ENCODE measurements around the gene MYO1E. TPM values are rescaled to one million over a fixed set of nuclear protein-coding genes. Genes with fewer than 3 reads are reported as not detected.

MYO1E gene
- polyA plus RNA-seq, 1 experiment, result 34.0 TPM

DNA sequence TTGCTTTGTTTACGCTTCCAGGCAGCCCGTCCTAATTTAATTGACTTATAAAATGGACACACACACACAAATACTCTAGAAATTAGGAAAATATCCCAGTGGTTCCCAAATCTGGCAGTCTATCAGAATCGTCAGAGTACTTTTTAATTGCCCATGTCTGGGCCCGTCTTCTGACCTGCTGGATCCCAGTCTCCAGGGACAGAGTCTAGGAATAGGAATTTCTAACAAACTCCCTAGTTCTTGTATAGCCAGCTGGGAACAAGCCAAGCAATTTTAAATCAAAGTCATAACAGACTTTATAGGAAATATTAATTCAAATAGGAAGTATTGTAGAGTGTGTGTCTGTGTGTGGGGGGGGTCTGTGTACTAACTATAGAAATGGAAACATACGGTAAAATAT is 132.6 kb downstream of the MYO1E start:
- DNase-seq (ENCODE audit: low read depth), result no peak
- no peaks in the 10 kb centered on the region for H3K27me3 ChIP-seq (ENCODE audit: control insufficient read depth, insufficient read depth, low read length)
- ChIA-PET POLR2A (no interaction called here), CTCF (no interaction called here)
- H3K36me3 ChIP-seq (ENCODE audit: control insufficient read depth, insufficient read depth, low read length), result no peaks in the 10 kb centered on the region
- TF ChIP-seq, protein P1, sequence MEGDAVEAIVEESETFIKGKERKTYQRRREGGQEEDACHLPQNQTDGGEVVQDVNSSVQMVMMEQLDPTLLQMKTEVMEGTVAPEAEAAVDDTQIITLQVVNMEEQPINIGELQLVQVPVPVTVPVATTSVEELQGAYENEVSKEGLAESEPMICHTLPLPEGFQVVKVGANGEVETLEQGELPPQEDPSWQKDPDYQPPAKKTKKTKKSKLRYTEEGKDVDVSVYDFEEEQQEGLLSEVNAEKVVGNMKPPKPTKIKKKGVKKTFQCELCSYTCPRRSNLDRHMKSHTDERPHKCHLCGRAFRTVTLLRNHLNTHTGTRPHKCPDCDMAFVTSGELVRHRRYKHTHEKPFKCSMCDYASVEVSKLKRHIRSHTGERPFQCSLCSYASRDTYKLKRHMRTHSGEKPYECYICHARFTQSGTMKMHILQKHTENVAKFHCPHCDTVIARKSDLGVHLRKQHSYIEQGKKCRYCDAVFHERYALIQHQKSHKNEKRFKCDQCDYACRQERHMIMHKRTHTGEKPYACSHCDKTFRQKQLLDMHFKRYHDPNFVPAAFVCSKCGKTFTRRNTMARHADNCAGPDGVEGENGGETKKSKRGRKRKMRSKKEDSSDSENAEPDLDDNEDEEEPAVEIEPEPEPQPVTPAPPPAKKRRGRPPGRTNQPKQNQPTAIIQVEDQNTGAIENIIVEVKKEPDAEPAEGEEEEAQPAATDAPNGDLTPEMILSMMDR (IDR thresholded peaks at IDR 0.05; ENCODE audit: insufficient read depth, low read depth, low read length), result no peak
- H3K4me3 ChIP-seq (ENCODE audit: low read depth, low read length), result no peak overlapping the region

GRCh38 chr15:59237924-59238331 is 134.7 kb downstream of the MYO1E start:
- H3K4me3 ChIP-seq (ENCODE audit: low read depth, low read length), result no peak overlapping the region
- peaks cover 1% of the 10 kb centered on the region; the same call in 1 of the 2 replicates for H3K36me3 ChIP-seq (ENCODE audit: control insufficient read depth, insufficient read depth, low read length)
- CTCF ChIA-PET, result interaction anchor here (1.3 kb wide), 1 partner anchor 10 kb away, joined by 7 read pairs; no protein-coding TSS in a partner anchor
- TF ChIP-seq, protein P1 (IDR thresholded peaks at IDR 0.05; ENCODE audit: insufficient read depth, low read depth, low read length), result no peak
- H3K27me3 ChIP-seq (ENCODE audit: control insufficient read depth, insufficient read depth, low read length), result no peaks in the 10 kb centered on the region
- POLR2A ChIA-PET, result no interaction called here
- no peak for DNase-seq (ENCODE audit: low read depth)

- DNase-seq (ENCODE audit: low read depth), result no peak
Observed at GRCh38 chr15:59237119-59237855, 135.4 kb downstream of the MYO1E start.

GRCh38 chr15:59236394-59236793 is 136.3 kb downstream of the MYO1E start:
- Histone ChIP-seq H3K36me3 (ENCODE audit: control insufficient read depth, insufficient read depth, low read length) (peaks cover 1% of the 10 kb centered on the region; the same call in 1 of the 2 replicates), H3K27me3 (ENCODE audit: control insufficient read depth, insufficient read depth, low read length) (no peaks in the 10 kb centered on the region), H3K4me3 (ENCODE audit: low read depth, low read length) (no peak overlapping the region)
- POLR2A ChIA-PET, result no interaction called here
- CTCF ChIA-PET, result interaction anchor here (0.7 to 1.2 kb wide), 2 partner anchors 11 to 61 kb away, joined by 3 read pairs; no protein-coding TSS in a partner anchor
- no peak for DNase-seq (ENCODE audit: low read depth)
- TF ChIP-seq, protein P1 (IDR thresholded peaks at IDR 0.05; ENCODE audit: insufficient read depth, low read depth, low read length), result no peak

More at GRCh38 chr15:59237119-59237855, 135.4 kb downstream of the MYO1E start:
- TF ChIP-seq, protein P1 (IDR thresholded peaks at IDR 0.05; ENCODE audit: insufficient read depth, low read depth, low read length), result no peak
- H3K36me3 ChIP-seq (ENCODE audit: control insufficient read depth, insufficient read depth, low read length), result peaks cover 1% of the 10 kb centered on the region; the same call in 1 of the 2 replicates
- no peaks in the 10 kb centered on the region for H3K27me3 ChIP-seq (ENCODE audit: control insufficient read depth, insufficient read depth, low read length)
- CTCF ChIA-PET, result interaction anchor here (0.7 to 1.3 kb wide), 2 partner anchors 10 to 62 kb away, joined by 3 to 7 read pairs; no protein-coding TSS in a partner anchor
- H3K4me3 ChIP-seq (ENCODE audit: low read depth, low read length), result no peak overlapping the region
- POLR2A ChIA-PET, result no interaction called here

GRCh38 chr15:59232476-59232875 is 140.2 kb downstream of the MYO1E start:
- TF ChIP-seq, protein P1 (IDR thresholded peaks at IDR 0.05; ENCODE audit: insufficient read depth, low read depth, low read length), result no peak
- no peaks in the 10 kb centered on the region for H3K27me3 ChIP-seq (ENCODE audit: control insufficient read depth, insufficient read depth, low read length)
- DNase-seq (ENCODE audit: low read depth), result peak; percentile 72
- POLR2A ChIA-PET, result interaction anchor here (0.6 kb wide), 1 partner anchor 111 kb away, joined by 5 read pairs; no protein-coding TSS in a partner anchor
- H3K4me3 ChIP-seq (ENCODE audit: low read depth, low read length), result no peak overlapping the region
- H3K36me3 ChIP-seq (ENCODE audit: control insufficient read depth, insufficient read depth, low read length), result peaks cover 1% of the 10 kb centered on the region; the same call in 1 of the 2 replicates
- CTCF ChIA-PET, result interaction anchor here (0.9 to 3.5 kb wide), 4 partner anchors 10 to 149 kb away, joined by 3 to 17 read pairs (median 4); no protein-coding TSS in a partner anchor

Measured in BJ (cell line).